IPS-NIHi11 (cell line): ENCODE measurements around the gene RHBDL1.

ENCODE experiments used
- DNase-seq: peaks from one replicate; pipeline ENCODE4 v3.0.0; 2012; ENCODE audit warnings: mixed read lengths, low spot score

RHBDL1 gene

DNA sequence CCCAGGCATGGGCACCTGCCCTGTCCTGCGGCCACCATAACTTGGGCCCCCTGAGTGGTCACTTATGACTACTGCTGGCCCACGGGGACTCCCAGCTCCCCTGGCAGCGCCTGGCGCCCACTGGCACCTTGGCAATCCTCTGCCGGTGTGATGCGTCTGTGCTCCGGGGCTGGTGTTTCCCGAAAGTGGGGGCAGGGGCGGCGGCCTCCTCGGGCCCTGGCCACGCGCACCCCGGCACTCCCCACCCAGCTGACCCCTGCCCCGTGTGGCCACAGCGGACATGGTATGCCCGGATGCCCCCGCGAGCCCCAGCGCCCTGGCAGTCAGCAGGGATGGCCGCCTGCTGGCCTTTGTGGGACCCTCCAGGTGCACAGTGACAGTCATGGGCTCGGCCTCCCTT lies 18.0 kb upstream of the RHBDL1 start:
- no peak for DNase-seq

DNA sequence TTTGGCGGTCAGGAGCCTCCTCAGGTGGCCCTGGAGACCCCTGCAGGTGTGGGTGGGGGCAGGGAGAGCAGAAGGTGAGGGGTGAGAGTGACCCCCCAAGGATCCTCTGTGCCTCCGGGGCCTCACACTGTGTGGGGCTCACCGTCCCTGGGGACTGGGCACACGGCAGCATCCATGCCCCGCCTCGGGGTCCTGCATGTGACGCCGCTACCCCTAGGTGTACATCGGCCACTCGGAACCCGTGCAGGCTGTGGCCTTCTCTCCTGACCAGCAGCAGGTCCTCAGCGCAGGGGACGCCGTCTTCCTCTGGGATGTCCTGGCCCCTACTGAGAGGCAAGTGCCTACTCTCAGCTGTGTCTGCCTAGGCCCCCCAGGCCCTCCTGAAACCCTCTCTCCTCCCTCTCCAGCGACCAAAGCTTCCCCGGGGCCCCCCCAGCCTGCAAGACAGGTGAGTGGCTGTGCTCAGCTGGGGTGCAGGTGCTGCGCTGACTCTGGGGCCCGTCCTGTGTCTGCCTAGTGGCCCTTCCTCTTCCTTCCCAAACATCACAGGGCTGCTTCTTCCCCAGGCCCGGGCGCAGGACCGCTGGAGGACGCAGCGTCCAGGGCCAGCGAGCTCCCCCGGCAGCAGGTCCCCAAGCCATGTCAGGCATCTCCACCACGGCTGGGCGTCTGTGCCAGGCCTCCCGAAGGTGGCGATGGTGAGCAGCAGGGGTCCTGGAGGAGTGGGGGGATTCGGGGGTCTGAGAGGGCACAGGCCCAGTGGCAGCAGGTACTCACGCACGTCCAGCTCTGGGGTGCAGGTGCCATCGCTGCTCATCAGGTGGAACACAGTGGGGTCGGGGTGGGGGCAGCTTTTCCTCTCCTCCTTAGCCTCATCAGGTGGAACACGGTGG lies 16.5 kb upstream of the RHBDL1 start:
- DNase-seq, result no peak

DNA sequence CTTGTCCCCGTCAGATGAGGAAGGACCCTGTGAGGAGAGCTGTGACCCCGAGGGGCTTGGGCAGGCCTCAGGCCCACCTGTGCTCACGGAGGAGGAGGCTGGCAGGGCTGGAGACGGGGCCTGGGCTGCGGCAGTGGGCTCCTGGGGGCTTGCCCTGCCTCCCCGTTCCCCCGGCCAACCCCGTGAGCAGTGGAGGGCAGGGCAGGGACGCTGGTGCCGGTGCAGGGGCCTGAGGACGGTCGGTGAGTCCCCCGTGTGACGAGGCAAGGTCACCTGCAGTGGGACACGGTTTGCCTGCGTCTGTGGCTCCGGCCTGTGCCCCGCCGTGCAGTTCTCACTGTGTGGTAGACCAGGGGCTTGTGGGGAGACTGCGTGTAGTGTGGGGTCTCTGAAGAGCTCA lies 15.9 kb upstream of the RHBDL1 start:
- no peak for DNase-seq

DNA sequence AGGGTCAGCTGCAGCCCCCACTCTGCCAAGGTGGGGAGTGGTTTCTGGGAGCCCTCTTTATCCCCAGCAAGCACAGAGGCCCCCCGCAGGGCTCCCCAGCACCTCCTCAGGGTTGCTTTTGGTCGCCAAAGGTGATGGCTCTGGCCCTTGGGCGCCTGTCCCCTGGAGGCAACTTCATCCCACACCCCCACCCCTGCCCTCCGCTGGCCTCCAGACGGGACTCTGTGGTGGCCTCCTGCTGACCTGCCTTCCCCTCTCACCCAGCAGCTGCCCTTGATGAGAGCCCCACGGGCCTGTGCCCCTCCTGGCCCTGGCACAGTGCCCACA lies 15.4 kb upstream of the RHBDL1 start:
- no peak for DNase-seq

DNA sequence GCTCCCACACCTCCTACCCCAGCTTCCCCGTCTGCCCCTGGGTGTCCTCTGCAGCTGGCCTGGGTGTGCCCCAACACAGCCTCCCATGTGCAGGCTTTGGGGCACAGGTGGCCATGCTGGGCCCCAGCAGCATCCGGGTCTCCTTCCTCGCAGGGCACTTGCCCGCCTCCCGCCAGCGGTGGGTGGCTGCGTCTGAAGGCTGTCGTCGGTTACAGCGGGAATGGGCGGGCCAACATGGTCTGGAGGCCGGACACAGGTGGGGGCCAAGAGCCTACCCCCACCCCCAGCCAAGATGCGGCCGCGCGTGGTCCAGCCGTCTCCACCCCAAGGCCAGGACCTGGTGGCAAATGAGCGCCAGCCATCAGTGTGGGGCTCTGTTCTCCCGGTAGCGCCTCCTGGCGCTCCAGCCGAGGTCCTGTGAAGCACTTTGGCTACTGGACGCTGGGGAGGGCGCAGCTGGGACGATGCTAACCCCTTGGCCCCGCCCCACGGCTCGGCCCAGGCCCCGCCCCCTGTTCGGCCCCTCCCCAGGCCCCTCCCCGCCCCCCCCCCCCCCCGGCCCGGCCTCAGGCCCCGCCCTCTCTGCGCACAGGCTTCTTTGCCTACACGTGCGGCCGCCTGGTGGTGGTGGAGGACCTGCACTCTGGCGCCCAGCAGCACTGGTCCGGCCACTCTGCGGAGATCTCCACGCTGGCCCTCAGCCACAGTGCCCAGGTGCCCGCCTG lies 14.8 kb upstream of the RHBDL1 start:
- DNase-seq, result peak; percentile 97

DNA sequence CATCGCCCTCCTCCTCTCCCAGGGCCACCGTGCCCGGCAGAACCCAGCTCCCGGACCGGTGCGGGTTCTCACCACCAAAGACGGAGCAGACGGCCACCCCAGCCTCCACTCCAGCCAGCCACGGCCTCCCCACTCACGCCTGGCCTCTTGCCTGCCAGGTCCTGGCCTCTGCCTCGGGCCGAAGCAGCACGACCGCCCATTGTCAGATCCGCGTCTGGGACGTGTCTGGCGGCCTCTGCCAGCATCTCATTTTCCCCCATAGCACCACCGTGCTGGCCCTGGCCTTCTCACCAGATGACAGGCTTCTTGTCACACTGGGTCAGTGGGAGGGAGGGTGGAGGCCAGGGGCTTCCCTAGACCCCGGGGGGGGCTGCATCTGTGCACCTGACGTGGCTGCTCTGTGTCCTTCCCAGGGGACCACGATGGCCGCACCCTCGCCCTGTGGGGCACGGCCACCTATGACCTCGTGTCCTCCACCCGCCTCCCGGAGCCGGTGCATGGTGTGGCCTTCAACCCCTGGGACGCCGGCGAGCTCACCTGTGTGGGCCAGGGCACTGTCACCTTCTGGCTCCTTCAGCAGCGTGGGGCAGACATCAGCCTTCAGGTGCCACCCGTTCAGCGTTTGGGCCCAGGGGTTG lies 14.2 kb upstream of the RHBDL1 start:
- DNase-seq, result no peak

DNA sequence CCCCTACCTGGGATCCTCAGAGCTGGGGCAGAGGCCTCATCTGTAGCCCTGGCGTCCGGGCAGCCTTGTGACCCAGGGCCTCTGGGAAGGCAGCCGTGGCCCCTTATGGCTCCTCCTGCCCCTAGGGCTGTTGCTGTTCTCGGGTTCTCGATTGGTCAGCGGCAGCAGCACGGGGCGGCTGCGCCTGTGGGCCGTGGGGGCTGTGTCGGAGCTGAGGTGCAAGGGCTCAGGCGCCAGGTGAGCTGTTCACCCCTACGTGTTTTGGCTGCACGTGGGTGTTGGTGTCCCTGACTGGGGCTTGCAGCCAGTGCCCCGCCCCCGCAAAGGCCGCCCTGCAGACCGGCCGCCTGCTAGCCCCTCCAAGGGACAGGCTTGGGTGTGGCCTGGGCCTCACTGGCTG lies 13.4 kb upstream of the RHBDL1 start:
- DNase-seq, result no peak

DNA sequence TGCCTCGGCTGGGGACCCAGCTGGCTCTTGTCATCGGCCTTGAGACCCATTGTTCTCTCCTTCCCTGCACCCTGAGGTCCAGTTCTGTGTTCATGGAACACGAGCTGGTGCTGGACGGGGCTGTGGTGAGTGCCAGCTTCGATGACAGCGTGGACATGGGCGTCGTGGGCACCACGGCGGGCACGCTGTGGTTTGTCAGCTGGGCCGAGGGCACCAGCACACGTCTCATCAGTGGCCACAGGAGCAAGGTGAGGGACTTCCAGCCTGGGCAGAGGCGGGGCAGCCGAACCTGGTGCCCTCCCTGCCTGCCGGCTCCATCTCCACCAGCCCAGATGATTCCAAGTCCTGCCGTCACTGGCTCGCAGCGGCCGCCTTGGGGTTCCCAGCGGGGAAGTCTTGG lies 12.9 kb upstream of the RHBDL1 start:
- no peak for DNase-seq

DNA sequence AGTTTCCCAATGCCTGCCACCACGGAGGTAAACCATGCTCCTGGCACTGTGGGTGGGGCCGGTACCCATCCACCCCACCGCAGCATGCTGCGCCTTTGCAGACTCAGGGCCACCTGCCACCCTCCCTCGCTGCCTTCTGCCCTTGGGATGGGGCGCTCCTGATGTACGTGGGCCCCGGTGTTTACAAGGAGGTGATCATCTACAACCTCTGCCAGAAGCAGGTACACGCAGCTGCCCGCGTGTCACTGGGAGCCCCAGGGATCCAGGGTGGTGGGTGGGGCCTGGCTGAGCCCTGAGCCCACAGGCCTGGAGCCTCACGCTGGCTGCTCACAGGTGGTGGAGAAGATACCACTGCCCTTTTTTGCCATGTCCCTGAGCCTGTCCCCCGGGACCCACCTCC lies 8.9 kb upstream of the RHBDL1 start:
- DNase-seq, result no peak

DNA sequence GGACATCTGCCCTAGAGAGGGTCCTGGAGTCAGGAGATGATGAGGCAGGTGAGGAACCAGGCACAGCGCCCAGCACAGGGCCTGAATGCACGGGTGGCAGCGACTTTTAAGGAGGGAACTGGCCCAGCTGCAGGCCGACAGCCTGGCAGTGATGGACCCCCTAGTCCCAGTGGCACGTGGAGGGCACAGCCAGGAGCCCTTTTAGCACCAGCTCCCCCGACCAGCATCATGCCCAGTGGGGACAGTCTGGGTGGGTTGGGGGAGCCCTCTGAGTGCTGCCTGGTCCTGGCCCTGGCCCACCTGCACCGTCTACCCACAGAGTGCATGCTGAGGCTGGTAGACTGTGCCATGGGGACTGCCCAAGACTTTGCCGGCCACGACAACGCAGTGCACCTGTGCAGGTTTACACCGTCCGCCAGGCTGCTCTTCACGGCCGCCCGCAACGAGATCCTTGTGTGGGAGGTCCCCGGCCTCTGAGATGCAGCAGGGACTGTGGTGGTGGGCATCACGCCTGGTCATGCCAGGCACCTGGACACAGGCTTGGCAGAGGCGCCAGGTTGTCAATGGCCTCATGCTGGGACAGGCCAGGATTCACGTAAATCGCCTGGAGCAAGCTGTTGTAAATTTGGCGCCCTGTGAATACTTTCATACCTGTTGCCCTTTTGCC lies 8.2 kb upstream of the RHBDL1 start:
- DNase-seq, result no peak

DNA sequence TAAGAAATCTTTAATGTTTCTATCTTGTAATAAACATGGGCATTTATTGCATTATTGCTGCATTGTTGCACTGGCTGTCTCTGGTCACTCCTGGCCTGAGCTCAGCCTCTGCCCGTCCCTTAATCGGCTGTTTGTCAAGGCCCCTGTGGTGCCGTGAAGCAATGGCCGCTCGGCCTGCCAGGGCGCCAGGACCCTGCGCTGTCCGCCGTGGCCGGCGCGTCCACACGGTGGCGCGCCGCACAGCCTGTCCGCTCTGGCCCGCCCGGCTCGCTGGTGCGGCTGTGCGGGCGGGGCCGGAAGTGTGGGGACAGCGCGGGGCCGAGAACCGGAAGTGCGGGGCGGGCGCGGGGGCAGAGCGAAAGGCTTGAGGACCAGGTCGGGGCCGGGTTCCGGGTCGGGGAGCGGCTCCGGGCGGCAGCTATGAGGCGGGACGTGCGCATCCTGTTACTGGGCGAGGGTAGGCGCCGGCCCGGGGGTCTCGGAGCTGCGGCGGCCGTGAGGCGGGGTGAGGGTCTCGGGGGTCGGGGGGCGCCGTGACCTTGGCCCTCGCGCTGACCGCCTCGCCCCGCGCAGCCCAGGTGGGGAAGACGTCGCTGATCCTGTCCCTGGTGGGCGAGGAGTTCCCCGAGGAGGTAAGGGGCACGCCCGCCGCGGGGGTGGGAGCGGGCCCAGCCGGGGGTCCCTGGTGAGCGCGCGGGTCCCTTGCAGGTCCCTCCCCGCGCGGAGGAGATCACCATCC lies 7.5 kb upstream of the RHBDL1 start, which contains the start of gene RHOT2:
Gene RHOT2, plus strand, starts transcription at position 353 of the 739 bp plus-strand sequence. Its CDS starts 68 bp downstream, at position 421.
- peak; percentile 92 for DNase-seq

DNA sequence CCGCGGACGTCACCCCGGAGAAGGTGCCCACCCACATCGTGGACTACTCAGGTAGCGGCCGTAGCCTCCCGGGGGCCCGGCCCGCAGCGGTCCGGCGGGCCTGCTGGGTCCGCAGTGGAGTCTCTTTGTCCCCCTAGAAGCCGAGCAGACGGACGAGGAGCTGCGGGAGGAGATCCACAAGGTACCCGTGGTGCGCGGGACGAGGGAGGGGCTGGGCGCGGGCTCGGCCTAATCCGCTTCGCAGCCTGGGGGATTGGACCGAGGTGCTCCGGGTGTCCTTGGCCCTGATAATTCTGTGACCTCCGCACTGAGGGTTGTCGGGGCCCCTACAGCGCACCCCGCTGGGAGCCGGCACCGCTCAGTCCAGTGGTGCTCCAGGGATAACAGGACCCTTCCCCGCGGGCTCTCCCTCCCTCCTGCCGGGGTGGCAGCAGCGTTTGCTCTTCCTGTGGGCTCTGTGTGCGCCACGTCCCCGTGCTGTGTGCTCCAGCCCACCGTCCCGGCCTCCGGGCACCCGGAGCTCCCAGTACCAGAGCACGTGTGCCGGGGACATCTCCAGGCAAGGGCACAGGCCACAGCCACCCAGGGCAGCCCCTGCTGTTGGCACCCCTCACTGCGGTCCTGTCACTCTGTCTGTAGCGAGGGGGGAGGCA lies 6.8 kb upstream of the RHBDL1 start:
- no peak for DNase-seq

DNA sequence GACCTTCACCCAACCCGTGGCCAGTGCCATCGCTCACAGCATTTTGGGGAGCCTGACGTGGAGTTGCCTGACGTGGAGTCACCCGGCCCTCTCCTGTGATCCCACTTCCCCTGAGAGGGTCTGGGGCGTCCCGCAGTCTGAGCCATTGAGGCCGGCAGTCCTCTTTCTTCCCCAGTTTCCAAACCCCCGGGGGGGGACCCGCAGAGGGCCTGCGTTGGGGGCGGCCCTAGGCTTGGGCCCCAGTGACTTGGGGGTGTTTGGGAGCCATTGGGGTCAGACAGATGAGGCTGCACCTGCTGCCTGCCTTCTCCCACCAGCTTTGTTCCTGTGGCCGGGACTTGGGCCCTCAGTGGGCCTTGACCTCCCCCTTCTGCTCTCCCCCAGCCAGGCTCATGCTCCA lies 5.8 kb upstream of the RHBDL1 start:
- DNase-seq, result no peak

DNA sequence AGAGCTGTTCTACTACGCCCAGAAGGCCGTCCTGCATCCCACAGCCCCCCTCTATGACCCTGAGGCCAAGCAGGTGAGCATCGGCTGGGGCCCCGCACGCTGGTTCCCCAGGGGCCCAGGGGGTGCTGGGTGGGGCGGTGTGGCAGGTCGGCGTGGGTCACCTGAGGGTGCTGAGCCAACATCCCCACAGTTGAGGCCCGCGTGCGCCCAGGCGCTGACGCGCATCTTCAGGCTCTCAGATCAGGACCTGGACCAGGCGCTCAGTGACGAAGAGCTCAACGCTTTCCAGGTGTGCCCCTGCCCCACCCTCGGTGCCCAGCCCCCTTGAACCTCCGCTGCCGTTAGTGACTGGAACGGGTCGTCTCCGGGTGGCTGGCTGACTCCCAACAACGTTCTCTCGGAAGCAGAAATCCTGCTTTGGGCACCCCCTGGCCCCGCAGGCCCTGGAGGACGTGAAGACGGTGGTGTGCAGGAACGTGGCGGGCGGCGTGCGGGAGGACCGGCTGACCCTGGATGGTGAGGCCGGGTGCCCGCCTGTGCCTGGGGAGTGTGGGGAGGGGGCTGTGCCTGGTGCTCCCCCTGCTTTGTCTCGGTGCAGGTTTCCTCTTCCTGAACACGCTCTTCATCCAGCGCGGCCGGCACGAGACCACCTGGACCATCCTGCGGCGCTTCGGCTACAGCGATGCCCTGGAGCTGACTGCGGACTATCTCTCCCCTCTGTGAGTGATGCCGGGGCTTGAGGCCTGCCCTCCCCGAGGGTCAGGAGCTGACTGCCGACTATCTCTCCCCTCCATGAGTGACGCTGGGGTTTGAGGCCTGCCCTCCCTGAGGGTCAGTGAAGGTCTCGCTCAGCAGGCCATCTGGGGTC lies 4.8 kb upstream of the RHBDL1 start:
- no peak for DNase-seq

DNA sequence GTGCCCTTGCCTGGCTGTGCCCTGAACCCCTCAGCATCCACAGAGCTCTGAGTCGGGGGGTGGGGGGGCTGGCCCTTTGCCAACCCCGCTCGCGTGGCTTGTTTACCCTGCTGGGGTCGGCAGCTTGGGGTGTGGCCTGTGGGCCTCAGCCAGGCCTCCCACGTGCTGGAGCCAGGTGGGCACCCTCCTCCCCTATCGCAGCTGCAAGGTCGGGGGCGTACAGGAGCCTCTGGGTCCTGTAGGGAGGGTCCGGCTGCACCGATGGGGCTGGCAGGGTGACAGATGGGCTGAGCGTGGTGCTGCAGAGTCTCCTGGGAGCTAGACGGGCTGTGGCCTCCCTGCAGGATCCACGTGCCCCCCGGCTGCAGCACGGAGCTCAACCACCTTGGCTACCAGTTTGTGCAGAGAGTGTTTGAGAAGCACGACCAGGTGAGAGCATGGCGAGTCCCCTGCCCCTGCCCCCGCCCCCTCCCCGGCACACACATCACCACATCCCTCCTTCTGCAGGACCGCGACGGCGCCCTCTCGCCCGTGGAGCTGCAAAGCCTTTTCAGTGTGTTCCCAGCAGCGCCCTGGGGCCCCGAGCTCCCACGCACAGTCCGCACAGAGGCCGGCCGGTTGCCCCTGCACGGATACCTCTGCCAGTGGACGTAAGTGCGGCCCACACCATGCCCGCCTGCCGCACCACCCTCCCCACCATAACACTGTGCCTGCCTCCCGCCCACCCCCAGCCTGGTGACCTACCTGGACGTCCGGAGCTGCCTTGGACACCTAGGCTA lies 3.9 kb upstream of the RHBDL1 start:
- DNase-seq, result no peak

DNA sequence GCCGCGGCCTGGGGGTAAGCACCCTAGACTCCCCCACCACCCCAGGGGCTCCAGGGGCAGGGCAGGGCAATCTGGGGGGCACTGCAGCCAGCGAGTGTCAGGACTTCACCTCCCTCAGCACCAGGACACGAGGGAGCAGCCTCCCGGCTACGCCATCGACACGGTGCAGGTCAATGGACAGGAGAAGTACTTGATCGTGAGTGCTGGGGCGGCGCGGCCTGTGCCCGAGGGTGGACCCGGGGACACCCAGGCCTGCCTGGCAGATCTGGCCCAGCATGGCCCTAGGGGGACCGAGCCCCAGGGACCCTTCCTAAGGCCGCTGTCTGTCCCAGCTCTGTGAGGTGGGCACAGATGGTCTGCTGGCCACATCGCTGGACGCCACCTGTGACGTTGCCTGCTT lies 3.1 kb upstream of the RHBDL1 start:
- DNase-seq, result no peak

DNA sequence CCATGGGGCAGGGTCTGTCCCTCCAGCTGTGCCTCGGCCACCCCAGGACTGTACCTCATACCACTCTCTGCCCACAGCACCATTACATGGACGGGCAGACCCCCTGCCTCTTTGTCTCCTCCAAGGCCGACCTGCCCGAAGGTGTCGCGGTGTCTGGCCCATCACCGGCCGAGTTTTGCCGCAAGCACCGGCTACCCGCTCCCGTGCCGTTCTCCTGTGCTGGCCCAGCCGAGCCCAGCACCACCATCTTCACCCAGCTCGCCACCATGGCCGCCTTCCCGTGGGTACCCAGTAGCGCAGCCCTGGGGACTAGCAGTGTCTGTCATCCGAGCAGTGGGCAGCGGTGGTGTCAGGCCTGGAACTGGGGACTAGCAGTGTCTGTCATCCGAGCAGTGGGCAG lies 2.6 kb upstream of the RHBDL1 start:
- DNase-seq, result no peak

DNA sequence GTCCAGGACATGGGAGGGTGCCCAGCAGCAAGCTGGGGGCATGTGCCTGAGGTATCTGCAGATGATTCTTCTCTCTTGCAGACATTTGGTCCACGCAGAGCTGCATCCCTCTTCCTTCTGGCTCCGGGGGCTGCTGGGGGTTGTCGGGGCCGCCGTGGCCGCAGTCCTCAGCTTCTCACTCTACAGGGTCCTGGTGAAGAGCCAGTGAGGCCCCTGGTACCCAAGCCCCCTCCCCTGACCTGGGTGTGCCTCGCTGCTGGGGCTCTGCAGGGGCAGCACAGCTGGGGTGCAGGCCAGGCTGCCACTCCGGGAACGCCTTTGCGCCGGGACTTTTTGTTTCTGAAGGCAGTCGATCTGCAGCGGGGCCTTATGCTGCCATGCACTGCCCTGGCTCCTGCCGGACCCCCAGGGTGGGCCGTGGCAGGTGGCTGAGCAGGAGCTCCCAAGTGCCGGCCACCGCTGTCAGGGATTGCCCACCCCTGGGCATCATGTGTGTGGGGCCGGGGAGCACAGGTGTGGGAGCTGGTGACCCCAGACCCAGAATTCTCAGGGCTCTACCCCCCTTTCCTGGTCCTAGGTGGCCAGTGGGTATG lies 2.0 kb upstream of the RHBDL1 start:
- no peak for DNase-seq
